Testis (tissue), 3 donors: ENCODE measurements around the gene PPTC7. TPM values are rescaled to one million over a fixed set of nuclear protein-coding genes. Genes with fewer than 3 reads are reported as not detected.

Experiments
- DNase-seq: peaks from one replicate; pipeline ENCODE4 v3.0.0-alpha.2; 2019
- H3K27ac ChIP-seq, 2 donors: fragments of 200-600 bp; sonication (generic); one replicate each; pipeline ENCODE4 v1.5.1; 2019
- H3K27me3 ChIP-seq: fragments of 200-600 bp; sonication (generic); one replicate; pipeline ENCODE4 v1.5.1; 2019
- H3K36me3 ChIP-seq: fragments of 200-600 bp; sonication (generic); one replicate; pipeline ENCODE4 v1.5.1; 2017; ENCODE audit warnings: low read depth; ENCODE audit errors: missing control alignments
- H3K4me1 ChIP-seq: fragments of 200-600 bp; sonication (generic); one replicate; pipeline ENCODE4 v1.5.1; 2019
- H3K4me3 ChIP-seq, 2 donors: fragments of 200-600 bp; sonication (generic); one replicate each; pipeline ENCODE4 v1.5.1; 2017 to 2019
- H3K9me3 ChIP-seq: fragments of 200-600 bp; sonication (generic); one replicate; pipeline ENCODE4 v1.5.1; 2017
- POLR2A ChIP-seq: fragments of 450-650 bp; IDR thresholded peaks from one replicate; pipeline ENCODE4 v1.6.1; 2017; ENCODE audit warnings: antibody characterized with exemption, mild to moderate bottlenecking, moderate library complexity
- WGBS, 2 donors: methylation state at CpG; one replicate each; pipeline ENCODE4 v1.1.5; 2018; 5-methylcytosine and 5-hydroxymethylcytosine counted together
- intact Hi-C: fragments of 100-400 bp; cut with DNase I; formaldehyde crosslinking; loops from one replicate; pipeline ENCODE4 v1.15.1; 2023; ENCODE audit warnings: low total_unique reads
- polyA plus RNA-seq: library from polyadenylated mRNA; stranded (reverse); fragments of 350-450 nt; fragmentation: Illumina TruSeq; extraction: RNeasy Lipid Tissue Mini Kit (QIAGEN cat#74804); gene quantifications from one replicate; pipeline ENCODE4 v1.2.3, GENCODE V29; 2014; ENCODE audit warnings: low read depth, low replicate concordance; ENCODE audit not compliant: insufficient read depth
- total RNA-seq, 2 donors: library from RNA; depleted of rRNA; stranded (reverse); fragments of >200 nt; gene quantifications; one replicate each; pipeline ENCODE4 v1.2.3, GENCODE V29; 2016
- TF ChIP-seq, protein P1 (sequence below), 3 experiments: fragments of 450-650 bp in 2 of 3; fragments of 200-600 bp in 1 of 3; sonication (generic) in 1 of 3; IDR thresholded peaks; one replicate each; pipeline ENCODE4 v1.5.1; 2016 to 2019; ENCODE audit warnings: antibody characterized with exemption in 3 of 3, mild to moderate bottlenecking in 2 of 3, moderate library complexity in 1 of 3

Gene PPTC7
- total and polyA plus RNA-seq, 3 donors from 2014 or later, result 23.7 to 30.8 (median 29.0) TPM

DNA sequence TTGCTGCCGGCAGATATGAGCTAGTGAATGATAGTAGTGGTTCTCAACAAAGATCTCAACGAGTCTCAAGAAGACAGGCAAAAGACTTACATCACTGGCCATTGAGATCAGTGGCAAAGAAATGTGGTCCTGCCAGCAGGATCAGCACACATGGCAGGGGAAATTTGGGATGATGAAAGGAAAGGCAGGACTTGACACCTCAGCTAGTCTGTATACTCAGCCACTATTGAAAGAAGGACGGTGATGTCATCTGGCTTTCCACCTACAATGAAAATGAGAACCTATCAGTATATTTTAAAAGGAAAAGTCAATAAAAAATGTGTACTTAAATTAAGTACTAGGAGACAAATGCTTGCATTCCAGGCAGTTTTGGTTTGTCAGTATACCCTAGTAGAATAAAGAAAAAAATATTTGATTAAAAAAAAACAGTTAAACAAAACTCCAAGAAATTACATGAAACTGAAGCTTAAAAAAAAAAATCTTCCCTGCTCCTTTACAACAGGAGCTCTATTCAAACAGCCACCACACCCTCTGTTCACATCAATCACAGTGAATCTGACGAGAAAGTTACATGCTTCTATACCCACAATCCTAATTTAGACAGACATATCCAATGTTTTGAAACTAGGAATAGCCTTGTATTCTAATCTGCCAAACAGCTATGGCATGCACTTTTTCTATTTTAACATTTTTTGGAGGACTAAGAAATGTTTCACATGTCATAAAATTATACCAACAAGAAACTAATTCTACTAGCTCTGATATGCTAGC is 46.1 kb downstream of the PPTC7 start:
- no peak for DNase-seq
- Histone ChIP-seq H3K27ac (no peak overlapping the region), H3K4me1 (peaks cover under 1% of the 10 kb centered on the region), H3K9me3 (no peaks in the 10 kb centered on the region), H3K27me3 (no peaks in the 10 kb centered on the region), H3K36me3 (no peaks in the 10 kb centered on the region), H3K4me3 (no peak overlapping the region)
- intact Hi-C loops, result no loop called here
- TF ChIP-seq, protein P1, sequence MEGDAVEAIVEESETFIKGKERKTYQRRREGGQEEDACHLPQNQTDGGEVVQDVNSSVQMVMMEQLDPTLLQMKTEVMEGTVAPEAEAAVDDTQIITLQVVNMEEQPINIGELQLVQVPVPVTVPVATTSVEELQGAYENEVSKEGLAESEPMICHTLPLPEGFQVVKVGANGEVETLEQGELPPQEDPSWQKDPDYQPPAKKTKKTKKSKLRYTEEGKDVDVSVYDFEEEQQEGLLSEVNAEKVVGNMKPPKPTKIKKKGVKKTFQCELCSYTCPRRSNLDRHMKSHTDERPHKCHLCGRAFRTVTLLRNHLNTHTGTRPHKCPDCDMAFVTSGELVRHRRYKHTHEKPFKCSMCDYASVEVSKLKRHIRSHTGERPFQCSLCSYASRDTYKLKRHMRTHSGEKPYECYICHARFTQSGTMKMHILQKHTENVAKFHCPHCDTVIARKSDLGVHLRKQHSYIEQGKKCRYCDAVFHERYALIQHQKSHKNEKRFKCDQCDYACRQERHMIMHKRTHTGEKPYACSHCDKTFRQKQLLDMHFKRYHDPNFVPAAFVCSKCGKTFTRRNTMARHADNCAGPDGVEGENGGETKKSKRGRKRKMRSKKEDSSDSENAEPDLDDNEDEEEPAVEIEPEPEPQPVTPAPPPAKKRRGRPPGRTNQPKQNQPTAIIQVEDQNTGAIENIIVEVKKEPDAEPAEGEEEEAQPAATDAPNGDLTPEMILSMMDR (IDR thresholded peaks at IDR 0.05), result no peak
- no peak for TF ChIP-seq POLR2A
- 80 to 85% methylated on average over 4 of the region's 4 CpGs for WGBS, 2 donors

- Histone ChIP-seq H3K27ac (no peak overlapping the region), H3K4me1 (peaks cover 6% of the 10 kb centered on the region), H3K27me3 (no peaks in the 10 kb centered on the region), H3K36me3 (no peaks in the 10 kb centered on the region), H3K4me3 (no peak overlapping the region), H3K9me3 (no peaks in the 10 kb centered on the region)
- intact Hi-C loops, result no loop called here
- no peak for TF ChIP-seq POLR2A
- TF ChIP-seq, protein P1 (IDR thresholded peaks at IDR 0.05), result no peak
- DNase-seq, result no peak
- WGBS, 2 donors, result 90 to 92% methylated on average over 6 of the region's 6 CpGs
Observed at GRCh38 chr12:110534811-110535210, 48.3 kb downstream of the PPTC7 start.

- no peak overlapping the region for H3K27ac ChIP-seq
- TF ChIP-seq, protein P1 (IDR thresholded peaks at IDR 0.05), result no peak
- TF ChIP-seq POLR2A, result no peak
- intact Hi-C loops, result no loop called here
- H3K4me3 ChIP-seq, result no peak overlapping the region
- no peaks in the 10 kb centered on the region for H3K36me3 ChIP-seq
- no peaks in the 10 kb centered on the region for H3K9me3 ChIP-seq
- H3K27me3 ChIP-seq, result no peaks in the 10 kb centered on the region
- 66 to 67% methylated on average over 6 of the region's 6 CpGs for WGBS, 2 donors
- no peak for DNase-seq
- peaks cover 6% of the 10 kb centered on the region for H3K4me1 ChIP-seq
Observed at GRCh38 chr12:110533607-110534006, 49.5 kb downstream of the PPTC7 start.

GRCh38 chr12:110532644-110533043 is 50.5 kb downstream of the PPTC7 start:
- 93% methylated on average over 3 of the region's 3 CpGs for WGBS, 2 donors
- H3K27ac ChIP-seq, result no peak overlapping the region

More at GRCh38 chr12:110532644-110533043, 50.5 kb downstream of the PPTC7 start:
- Histone ChIP-seq H3K27me3 (no peaks in the 10 kb centered on the region), H3K4me1 (peaks cover 6% of the 10 kb centered on the region), H3K9me3 (no peaks in the 10 kb centered on the region), H3K36me3 (no peaks in the 10 kb centered on the region), H3K4me3 (no peak overlapping the region)
- no peak for DNase-seq
- TF ChIP-seq POLR2A, result no peak
- TF ChIP-seq, protein P1 (IDR thresholded peaks at IDR 0.05), result no peak
- intact Hi-C loops, result no loop called here
